GM18861 (cell line): Measurements from ENCODE around the gene GARIN5A.

Source experiments
- ATAC-seq: cut with Tn5 transposase; IDR thresholded peaks from one replicate; pipeline ENCODE4 v1.9.1; 2021; ENCODE audit not compliant: unreplicated experiment

Gene GARIN5A

DNA sequence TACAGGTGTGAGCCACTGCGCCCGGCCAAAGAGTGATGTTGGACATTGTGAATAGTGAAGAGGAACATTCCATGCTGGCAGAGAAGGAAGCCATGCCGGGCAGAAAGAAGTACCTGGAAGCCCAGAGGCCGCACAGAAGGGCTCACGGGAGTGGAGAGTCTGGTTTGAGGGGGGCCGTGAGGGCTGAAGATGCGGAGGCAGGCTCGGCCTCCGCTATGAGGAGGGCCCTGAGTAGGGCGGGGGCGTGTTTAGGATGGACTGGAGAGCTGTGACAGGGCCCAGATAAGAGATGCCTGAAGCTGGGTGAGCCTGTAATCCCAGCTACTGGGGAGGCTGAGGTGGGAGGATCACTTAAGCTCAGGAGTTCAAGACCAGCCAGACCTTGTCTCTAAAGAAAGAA lies 32.7 kb upstream of the GARIN5A start:
- ATAC-seq = no peak

DNA sequence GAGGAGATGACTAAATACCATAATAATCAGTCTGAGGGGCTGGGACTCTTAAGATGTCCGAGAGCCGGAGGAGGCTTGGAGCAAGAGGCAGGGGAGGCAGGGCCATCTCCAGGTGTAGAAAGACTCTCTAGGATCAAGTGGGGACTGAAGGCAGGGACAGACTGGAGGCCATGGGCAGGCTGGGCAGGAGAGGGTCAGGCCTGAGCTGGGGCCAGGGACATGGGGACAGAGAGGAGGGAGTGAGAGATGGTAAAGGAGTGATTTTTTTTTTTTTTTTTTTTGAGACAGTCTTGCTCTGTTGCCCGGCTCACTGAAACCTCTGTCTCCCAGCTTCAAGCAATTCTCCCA lies 32.2 kb upstream of the GARIN5A start:
- ATAC-seq = no peak

DNA sequence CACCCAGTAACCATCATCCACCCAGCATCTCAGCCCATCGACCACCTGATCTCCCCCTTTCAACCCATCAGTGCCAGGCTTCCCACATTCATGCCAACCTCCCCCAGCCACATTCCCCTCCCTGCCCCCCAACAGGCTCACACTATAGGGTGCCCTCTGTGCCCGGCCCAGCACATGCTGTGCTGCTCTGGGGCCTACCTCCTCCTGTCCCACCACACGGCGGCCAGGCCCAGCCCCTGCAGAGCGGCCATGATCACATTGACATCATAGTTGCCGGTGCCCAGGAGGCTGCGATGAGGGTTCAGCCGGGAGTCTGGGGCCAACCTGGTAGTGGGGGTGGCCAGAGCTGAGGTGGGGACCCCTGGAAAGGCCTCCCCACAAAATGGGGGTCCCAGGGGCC lies 30.7 kb upstream of the GARIN5A start:
- ATAC-seq = no peak

DNA sequence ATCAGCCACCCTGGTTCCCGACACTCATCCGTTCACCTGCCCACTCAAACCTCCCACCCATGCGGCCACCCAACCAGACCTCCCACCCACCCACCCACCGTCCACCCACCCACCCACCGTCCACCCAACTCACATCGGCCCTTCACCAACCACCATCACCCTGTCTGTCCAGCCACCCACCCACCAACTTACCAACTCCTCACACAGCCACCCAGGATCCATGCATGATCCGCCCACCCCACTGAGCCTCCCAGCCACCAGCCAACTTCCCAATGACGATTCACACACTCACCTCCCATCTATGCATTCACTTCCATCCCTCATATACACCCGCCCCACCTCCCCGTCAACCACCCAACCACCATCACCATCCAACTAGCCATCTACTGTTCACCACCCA lies 30.1 kb upstream of the GARIN5A start:
- no peak for ATAC-seq

DNA sequence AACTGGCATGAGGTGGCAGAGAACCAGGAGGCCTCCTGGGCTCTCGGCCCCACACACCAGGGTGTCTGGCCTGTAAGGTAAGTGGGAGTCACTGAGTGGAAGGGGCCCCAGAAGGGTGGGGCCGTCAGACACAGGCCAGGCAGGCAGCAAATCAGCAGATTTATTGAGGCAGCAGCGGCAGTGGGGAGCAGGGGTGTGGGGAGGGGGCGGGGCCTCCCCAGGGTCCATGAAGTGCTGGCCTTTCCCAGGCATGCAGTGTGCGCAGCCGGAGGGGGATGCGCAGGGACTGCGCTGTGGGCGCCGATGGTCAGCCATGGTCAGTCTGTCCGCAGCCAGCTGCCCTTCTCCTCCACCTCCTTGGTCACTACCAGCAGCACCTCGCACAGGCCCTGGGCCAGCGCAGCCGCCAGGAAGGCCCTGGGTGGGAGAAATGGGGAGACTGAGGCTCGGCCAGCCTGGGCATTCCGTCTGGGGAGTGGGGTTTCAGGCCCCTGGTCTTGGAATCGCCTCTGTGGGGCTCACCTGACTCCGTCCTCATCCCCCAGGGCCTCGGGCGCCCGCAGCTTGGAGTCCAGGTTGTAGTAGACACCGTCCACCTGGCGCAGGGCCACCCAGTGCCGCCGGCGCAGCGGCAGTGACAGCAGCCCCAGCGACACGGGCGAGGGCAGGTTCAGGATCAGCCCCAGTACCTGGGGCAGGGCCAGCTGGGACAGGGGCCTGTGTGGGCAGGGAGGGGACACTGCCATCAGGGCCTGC lies 29.4 kb upstream of the GARIN5A start:
- ATAC-seq = no peak

DNA sequence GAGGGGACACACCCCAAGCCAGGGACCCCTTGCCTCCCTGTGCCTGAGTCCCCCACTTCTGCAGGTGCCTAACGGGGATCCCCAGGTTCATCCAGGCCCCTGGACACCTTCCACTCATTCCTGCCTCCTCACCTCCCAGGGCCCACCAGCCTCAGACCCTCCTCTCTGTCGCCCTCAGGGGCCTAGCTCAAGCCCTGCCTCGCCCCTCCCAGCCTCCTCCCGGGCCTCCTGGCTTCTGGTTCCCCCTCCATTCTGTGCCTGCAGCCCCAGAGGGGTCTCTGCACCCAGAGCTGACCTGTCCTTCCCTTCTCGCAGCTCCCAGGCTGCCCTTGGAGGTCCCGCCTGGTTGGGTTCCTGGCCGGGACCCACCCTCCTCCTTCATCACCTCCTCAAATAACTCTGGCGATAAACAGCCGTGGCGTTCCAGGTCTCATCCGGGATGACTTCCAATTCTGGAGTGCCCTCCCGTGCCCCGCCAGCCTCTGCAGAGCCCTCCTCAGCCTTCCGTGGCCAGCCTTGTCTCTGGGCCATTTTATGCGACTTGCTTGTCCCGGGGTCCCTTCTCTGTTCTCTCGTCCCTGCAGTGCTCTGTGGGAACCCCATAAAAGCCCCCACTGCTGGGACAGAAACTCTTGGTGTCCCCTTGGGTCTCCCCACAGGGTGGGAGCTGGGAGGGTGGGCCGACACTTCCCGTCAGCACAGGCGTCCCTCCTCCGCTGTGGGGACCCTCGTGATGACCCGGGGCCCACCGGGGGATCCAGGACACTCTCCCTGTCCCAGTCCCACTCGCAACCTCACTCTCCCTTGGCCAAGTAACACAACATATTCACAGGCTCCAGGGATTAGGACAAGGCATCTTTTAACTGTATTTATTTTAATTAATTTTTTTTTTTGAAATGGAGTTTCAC lies 25.2 kb upstream of the GARIN5A start:
- no peak for ATAC-seq

DNA sequence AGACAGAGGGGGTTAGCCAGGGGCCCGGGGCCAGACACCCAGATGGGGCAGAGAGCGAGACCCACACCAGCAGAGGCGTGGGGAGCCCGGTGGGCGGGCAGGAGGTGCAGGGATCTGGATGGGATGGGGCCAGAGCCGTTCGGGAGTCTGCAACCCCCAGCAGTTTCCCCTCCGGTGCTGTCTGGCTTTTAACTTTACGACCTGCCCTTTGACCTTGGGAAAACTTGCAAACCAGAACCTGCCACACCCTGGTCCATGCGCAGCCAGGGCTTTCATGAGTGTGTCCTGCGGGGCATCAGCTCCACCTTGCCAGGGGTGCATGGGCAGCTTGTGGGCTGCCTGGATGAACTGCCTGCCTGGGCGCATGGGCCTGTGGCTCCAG lies 24.5 kb upstream of the GARIN5A start:
- ATAC-seq = no peak

DNA sequence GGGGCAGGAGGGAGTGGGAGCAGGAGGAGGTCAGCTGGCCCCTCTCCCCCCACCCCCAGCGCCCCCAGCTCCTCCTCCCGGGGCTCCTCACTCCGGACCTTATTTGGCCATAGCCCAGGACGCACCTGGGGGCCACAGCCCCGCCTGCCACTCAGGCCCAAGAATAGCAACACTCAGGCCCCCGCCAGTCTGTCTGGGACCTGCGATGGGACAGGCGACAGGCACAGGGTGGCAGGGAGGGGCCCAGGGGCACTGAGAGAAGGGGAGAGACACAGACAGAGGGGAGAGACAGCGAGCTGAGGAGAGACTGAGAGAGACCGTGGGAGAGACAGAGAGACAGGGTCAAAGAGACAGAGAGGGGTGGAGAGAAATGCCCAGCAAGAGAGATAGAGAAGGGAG lies 24.1 kb upstream of the GARIN5A start:
- no peak for ATAC-seq

DNA sequence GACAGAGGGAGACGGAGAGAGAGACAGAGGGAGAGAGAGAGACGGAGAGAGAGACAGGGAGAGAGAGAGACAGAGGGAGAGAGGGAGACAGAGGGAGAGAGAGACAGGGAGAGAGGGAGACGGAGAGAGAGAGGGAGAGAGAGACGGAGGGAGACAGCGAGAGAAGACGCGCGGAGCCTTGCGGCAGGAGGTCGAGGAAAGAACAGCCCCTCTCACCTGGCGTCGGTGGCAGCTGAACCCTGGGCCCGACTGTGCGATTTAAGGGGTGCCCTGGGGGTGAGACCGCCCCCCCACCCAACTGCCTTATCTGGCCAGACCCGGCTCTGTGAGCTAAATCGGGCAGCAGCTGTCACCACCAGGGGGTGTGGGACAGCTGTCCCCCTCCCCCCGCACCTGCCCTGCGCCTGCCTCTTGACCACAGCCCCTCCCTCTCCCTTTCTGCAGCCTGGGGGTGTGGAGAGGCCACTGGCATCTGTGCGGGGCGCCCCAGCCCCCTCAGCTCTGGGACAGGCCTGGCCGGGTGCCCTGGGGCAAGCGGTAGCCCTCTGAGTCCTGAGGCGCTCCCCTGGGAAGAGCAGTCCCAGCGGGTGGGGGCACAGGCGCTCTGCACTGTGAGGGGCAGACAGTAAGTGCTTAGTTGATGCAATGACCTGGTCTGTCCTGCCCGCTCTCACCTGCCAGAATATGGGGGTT lies 23.6 kb upstream of the GARIN5A start:
- ATAC-seq = no peak

DNA sequence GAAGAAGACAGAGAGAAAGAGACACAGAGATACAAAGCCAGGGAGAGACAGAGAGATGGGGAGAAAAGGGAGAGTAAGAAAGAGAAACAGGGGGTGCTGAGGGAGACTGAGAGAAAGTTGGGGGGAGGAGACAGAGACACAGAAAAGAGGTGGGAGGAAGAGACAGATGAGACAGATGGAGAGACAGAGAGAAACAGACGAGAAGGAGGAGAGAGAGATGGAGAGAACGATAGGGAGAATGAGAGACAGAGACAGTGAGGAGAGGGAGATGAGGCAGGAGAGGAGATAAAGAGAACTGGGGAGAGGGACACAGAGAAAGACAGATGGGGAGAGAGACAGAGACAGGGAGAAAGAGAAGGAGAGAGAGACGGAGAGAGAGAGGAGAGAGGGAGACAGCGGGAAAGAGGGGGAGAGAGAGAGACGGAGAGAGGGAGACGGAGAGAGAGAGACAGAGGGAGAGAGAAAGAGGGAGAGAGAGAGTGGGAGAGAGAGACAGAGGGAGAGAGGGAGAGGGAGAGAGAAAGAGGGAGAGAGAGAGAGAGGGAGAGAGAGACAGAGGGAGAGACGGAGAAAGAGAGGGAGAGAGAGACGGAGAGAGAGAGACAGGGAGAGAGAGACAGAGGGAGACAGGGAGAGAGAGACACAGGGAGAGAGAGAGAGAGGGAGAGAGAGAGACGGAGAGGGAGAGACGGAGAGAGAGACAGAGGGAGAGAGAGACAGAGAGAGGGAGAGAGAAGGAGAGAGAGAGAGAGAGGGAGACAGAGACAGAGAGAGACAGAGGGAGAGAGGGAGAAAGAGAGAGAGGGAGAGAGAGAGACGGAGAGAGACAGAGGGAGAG lies 21.8 kb upstream of the GARIN5A start:
- no peak for ATAC-seq

DNA sequence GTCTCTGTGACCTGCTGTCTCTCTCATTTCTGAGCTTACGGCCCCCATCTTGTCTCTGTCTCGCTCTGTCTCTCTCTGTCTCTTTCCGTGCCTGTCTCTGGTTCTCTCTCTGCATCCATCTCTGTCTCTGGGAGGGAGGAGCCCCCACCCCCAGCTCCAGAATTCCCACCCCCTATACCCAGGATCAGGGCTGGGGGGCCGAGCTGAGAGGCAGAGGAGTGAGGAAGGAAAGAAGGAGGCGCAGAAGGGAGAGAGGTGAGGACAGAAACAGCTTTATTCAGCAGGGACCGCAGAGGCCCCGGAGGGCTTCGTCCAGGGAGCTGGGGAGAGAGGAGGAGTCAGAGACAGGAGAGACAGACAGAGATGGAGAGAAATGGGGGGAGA lies 20.4 kb upstream of the GARIN5A start:
- no peak for ATAC-seq

DNA sequence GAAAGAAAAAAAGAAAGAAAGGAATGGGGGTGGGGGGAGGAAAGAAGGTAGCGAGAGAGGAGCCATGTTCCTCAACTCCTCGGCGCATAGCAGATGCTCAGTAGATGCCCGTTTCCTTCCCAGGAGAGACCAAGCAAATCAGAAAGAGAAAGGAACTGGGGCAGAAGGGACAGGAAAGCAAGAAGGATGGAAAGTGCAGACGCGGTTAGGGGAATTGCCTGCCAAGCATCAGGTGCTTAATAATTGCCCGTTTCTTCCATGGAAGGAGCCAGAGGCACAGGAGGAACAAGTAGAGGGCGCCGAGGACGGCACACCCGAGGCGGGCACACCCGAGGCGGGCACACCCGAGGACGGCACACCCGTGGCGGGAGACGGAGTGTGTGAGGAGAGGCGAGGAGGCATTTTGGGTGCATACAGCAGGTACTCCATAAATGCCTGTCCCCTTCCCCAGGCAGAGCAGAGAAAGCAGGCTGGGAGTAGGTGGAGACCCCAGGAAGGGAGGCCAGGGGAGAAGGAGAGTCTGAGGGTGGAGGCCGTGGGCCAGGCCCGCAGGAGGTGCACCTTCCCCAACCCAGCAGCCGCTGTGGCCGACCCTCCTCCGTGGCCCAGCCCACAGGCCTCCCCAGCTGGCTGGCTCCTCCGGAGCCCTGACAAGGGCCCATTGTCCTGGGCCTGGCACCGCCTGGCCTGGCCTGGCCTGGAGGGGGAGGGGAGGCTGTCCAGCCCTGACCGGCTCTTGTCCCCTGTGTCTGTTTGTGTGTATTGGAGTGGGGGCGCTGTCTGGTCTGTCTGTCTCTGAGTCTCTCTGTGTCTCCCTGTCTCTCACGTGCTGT lies 19.8 kb upstream of the GARIN5A start:
- no peak for ATAC-seq

DNA sequence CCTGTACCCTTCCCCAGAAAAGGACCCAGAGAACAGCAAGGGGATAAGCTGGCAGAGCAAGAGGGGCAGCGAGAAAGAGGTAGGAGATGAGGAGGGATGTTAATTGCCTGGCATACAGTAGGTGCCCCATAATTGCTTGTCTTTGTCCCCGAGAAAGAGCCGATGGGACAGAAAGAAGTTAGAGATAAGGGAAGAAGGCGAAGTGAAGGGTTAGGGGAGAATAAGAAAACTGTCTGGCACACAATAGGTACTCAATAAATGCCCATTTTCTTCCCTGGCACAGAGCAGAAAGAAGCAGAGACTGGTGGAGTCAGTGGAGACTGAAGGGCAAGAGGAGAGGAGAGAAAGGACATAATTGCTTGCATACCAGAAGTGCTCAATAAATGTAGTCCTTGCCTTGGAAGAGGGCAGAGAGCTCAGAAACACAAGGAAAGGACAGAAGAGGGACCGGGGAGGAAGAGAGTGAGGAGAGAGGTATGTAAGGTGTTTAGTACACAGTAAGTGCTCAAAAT lies 18.4 kb upstream of the GARIN5A start:
- ATAC-seq = no peak

DNA sequence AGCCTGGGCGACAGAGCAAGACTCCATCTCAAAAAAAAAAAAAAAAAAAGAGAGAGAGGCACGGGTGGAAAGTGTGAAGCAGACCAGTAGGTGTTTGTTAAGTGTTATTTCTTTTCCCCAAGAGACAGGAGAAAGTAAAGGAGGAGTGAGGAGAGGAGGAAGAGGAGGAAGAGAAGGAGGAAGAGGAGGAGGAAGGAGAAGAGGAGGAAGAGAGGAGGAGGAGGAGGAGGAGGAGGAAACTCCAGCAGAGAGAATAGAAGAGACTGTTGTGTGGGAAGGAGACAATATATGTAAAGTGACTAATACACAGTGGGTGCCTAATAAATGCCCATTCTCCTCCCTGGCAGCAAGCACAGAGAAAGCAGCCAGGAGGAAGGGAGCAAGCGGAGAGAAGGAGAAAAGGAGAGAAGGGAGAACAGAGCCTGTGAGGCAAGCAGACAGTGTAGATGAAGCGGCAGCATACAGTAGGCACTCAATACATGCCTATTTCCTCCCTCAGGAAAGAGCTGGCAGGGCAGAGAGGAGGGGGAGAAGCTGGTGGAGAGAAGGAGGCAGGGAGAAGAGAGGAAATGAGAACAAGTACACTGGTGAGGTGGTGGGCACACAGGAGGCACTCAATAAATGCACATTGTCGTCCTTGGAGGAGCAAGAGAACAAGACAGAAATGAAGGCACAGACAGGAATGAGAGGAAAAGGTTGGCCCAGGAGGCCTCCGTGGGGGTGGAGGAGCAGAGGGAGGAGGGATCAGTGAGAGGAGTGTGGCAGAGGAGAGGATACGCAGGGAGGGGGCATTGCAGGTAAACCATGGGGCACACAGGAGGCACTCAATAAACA lies 17.8 kb upstream of the GARIN5A start:
- ATAC-seq = no peak

DNA sequence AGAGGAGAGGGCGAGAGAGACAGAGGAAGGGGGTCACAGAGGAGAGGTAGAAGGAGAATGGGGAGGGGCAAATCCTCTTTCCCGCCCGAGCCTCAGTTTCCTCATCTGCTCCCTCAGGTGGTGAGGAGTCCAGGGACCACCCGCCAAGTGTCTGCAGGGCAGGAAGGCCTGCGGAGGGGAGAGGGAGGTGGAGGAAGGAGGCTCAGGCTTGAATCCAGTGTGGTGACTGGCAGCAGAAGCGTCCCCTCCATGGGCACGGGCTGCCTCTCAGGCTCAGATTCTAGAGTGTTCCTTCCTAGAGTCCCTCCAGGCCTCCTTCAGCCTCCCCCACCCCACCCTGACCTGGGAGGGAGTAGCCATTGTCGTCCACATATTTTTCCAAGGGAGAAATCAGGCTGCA lies 16.5 kb upstream of the GARIN5A start:
- no peak for ATAC-seq

DNA sequence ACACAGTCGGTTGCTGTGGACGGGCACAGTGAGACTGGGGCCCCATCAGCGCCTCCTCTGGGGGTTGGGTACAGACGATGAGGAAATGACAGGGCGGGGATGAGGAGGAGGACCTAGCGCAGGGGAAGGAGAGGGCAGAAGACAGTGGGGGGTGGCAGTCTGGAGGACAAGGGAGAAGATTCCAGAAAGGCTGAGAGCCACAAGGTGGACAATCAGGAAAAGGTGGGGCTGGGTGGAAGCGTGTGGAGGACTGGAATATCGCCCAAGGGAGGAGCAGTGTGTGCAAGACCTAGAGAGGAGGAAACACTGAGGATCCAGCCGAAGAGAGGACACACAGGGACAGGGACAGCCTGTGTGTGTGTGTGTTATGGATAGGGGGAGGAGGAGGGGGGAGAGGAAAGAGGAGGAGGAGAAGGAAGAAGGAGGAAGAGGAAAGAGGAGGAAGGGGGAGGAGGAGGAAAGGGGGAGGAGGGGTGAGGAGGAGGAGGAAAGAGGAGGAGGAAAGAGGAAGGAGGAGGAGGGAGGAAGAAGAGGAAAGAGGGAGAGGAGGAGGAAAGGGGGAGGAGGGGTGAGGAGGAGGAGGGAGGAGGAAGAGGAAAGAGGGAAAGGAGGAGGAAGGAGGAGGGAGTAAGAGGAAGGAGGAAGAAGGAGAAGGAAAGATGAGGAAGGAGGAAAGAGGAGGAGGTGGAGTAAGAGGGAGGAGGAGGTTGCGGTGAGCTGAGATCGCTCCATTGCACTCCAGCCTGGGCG lies 15.8 kb upstream of the GARIN5A start:
- no peak for ATAC-seq

DNA sequence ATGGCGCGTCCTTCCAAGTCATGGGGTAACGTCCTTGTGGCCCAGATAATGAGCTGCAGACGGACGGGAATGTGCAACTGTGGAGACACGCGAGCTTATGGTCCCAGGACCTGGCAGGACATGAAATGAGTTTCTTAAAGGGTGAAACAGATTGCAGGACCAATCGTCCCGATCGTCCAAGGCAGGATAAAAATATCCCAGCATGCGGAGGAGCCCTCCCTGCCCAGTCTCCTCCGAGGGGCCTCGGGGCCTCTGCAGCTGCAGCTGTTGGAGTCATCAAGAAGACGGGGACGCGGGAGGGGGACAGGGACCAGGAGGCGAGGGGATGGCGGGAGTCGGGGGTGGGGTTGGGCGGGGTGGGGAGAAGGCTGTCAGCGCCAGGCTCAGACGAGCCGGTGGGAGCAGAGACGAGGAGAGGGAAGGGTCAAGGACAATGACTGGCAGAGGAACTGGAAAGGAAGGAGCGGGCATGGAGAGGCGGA lies 14.4 kb upstream of the GARIN5A start:
- ATAC-seq = no peak

DNA sequence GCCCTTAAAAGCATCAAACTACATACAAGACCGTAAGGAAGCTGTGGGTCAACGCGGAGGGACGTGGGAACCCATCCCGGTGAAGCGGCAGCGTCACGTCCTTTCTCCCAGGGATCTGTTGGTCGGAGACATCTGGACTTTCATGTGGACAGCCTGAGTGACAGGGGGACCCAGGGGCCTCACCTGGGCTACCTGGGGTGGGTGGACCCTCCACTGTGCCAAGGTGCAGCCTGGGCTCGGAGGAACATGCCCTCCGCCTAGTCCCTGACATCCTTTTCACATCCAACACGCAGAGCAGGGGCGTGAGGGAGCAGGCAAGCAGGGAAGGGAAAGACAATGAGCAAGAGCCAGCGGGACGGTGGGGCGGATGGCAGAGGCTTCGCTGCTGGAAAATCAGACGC lies 13.8 kb upstream of the GARIN5A start:
- no peak for ATAC-seq
